ENCODE results near the gene TMC2.

Gene TMC2

DNA sequence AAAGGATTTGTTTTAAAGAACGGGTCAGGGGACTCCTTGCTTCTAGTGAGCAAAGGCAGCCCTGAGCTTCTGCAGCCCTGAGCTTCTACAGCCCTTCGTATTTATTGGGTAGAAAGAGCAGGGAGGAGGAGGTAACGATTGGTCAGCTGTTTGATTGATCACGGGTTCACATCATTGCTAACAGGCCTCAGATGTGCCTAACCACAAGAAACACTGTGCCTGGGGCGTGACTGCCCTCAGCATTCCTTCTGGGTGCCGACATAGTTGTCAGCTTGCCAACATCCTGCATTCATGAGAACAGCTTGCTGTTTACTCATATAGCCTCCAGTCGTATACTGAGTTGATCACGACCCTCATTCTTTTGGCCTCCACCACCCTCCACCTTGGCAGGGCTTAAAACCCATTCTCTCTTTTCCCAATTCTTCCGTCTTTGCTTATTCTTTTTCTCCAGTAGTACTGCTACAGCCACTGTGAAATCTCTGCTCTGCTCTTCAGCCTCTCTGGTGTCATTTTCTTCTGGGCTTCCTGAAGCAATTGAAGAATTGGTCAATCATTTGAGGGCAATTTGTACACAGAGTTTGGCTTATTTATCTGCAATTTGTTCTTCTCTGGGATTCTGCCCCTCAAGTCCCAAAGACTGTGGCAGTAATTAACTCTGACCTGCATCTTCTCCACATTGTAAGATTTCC, 90.6 kb downstream of the TMC2 start:
- no peak for DNase-seq

DNA sequence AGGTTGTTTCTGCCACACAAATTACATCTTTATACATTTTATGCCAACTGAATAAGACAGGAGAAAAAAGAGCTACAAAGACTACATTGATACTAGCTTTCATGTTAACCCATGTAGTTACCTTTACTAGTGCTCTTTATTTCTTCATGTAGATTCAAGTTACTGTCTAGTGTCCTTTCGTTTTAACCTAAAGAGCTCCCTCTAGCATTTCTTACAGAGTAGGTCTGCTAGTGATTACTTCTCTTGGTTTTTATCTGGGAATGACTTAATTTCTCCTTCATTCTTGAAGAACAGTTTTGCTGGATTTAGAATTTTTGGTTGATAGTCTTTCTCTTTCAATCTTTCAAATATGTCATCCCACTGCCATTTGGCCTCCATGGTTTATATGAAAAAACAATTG, 94.9 kb downstream of the TMC2 start:
- peak; percentile 63 for DNase-seq

DNA sequence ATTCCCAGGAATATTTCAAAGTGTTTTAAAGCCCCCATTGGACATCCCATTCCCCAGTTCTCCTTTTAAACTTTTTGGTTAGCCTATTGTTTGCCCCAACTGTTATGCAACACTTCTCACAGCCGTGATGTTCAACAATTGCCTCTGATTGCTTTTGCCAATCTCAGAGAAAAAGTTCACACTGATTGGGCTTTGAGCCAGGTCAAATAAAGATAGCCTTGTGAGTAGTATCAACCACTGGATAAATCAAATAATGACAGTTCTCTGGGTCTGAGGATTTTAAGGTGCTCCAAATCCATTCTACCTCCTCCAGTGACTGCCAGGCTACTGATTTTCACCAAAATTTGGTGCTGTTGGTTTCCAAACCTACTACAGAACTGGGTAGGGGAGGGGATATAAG, 97.0 kb downstream of the TMC2 start:
- DNase-seq, result no peak

DNA sequence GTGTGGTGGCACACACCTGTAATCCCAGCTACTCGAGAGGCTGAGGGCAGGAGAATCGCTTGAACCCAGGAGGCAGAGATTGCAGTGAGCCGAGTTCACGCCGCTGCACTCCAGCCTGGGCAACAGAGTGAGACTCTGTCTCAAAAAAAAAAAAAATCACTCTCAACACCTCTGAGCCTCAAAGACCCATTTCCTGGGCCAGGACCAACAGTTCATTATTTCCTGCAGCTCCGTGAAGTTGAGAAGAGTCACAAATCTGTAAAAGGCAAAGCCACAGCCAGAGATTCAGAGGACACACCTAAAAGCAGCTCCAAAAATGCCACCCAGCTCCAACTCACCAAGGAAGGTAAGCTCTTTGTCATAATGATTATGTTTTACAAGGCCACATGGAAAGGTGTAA, 100.9 kb downstream of the TMC2 start:
- DNase-seq, result no peak

DNA sequence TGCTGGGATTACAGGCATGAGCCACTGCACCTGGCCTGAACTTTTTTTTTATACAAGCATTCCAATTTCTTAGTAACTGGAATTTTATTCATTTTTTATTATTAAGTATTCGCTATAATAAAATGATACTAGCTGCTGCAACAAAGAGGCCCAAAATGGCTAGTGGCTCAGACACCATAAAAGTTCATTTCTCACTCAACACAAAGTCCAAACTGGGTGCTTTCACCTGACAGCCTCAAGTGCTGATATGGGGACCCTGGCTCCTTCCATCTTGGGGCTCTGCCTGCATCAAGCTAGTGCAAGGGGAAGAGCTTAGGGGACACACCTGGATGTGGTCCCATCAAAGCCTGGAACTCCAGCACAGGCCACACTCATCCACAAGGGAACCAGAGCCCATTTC, 103.9 kb downstream of the TMC2 start:
- no peak for DNase-seq

DNA sequence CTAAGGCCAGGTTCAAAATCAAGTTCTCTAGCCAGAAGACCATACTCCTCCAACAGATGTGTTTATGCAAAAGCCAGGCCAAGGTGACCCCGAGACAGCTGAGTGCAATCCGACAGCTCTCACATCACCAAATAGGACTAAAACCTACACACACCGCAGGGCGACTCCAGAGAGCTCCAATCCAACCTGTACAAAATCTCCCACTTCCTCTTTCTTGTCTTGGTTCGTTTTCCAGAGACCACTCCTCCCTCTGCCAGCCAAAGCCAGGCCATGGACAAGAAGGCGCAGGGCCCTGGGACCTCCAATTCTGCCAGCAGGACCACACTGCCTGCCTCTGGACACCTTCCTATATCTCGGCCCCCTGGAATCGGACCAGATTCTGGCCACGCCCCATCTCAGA, 104.5 kb downstream of the TMC2 start:
- DNase-seq, result no peak

DNA sequence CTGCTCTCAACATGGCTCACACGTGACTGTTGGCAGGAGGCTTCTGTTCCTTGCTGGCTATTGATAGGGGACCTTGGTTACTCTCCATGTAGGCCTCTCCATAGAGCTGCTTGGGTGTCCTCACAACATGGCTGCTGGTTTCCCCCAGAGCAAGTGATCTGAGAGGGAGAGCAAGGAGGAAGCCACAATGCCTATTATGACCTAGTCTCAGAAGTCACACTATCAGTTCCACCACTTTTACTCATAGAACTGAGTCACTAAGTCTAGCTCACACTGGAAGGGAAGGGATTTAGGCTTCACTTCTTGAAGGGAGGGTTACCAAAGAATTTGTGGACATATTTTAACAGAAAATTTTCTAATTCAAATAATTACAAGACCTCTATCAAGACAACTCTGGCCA, 107.3 kb downstream of the TMC2 start:
- DNase-seq, result no peak

DNA sequence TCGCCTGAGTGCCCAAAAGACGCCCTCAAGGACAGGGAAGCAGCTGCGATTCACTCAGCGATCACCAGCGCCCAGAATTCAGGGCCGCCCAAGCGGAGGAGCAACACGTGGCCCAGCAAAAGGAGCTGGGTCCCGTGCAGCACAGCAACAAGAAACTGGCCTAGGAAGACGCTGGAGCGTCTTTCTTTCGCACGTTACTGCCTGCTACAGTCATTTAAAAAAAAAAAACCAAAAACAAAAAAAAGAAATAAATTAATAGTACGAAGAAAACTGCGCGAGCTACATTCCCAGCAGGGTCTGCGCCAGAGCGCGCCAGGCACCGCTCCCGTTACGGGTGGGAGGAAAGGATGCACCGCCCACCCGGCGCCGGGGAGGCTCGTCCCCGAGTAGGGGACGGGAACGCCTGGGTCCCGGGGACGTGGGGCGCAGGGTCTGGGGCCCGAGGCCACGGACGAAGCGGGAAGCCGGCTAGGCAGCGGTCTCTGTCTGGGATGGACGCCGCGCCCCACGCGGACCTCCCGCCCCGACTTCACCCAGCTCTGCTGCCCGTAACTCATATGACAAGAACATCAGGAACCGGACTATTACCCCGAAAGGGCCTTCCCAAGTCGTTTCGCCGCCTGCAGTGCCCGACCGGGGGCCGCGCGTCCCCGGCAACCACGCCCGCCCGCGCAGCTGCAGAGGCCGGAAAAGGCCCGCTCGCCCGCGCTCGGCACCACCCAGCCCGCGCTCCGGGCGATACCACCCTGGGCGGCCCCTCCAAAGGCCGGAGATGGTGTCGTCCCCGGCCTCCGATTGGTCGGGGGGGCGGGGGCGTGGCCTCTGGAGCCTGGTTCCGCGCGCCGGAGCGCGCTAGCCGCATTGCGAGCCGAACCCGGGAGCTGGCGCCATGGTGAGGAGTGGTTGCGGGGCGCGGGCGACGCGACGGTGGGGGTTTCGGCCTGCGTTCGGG, 115.7 kb downstream of the TMC2 start, which contains the start of gene NOP56:
Gene NOP56, plus strand, starts transcription at position 861 of the 952 bp plus-strand sequence. Its CDS starts 29 bp downstream, at position 890.
- peak; percentile 92 for DNase-seq

DNA sequence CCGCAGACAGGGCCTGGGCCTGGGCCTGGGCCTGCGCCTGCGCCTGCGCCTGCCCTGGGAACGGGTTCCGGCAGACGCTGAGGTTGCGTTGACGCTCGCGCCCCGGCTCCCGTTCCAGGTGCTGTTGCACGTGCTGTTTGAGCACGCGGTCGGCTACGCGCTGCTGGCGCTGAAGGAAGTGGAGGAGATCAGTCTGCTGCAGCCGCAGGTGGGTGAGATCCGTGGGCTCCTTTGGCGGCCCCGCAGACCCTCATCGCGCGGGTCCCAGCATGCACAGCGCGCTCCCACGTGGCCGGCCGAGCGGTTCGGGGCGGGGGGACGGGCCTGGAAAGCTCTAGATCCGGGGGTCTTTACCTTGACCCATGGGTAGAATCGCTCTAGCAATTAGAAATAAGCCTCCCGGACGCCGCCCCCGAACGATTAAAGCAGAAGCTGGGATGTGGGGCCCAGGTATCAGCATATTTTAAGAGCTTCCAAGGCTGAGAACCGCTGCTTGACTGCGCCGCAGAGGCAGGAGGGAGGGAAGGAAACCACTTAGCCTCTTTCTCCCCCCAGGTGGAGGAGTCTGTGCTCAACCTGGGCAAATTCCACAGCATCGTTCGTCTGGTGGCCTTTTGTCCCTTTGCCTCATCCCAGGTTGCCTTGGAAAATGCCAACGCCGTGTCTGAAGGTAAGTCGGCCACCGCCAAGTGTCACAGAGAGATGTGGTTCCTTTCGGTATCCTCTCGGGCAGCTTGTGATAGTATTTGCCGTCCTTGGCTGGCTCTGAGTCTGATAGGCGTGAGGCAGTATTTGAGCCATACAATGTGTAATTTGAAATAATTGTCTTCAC, 116.6 kb downstream of the TMC2 start:
- peak; percentile 52 for DNase-seq

DNA sequence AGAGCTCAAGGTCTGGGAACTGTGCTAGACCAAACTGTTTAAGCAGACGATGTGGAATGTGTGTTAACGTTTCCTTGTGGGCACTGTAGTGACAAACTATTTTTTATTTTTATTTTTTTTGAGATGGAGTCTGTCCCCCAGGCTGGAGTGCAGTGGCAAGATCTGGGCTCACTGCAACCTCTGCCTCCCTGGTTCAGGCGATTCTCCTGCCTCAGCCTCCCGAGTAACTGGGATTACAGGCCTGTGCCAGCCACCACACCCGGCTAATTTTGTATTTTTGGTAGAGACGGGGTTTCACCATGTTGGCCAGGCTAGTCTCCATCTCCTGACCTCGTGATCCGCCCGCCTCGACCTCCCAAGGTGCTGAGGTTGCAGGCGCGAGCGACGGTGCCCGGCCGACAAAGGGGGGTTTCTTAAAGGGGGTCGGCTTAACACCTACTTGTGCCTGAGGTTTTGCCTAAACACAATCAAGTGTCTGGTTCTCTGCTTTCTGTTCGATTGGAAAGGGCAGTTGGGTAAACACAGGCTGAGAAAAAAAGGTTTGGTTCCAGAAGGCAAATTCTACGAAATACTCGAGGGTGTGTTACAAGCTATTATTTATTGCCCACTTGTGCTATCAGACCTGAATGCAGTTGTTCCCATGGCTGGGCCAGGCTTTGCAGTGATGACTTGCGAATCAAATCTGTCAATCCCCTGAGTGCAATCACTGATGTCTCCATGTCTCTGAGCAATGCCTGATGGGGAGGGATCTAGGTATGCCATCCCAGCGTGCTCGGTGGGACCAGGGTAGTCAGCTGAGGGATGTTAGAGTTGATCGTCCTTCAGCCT, 117.4 kb downstream of the TMC2 start:
- no peak for DNase-seq

DNA sequence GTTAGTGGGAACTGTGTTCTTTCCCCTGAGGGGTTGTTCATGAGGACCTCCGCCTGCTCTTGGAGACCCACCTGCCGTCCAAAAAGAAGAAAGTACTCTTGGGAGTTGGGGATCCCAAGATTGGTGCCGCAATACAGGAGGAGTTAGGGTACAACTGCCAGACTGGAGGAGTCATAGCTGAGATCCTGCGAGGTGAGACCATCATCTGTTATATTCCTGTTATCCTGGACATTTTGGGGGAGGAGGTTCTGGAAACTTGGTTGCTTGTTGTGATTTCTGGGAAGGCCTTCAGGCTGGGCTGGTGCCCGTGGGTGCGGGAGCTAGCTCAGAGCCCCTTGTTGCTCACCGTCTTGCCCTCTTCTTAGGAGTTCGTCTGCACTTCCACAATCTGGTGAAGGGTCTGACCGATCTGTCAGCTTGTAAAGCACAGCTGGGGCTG, 118.0 kb downstream of the TMC2 start:
- no peak for DNase-seq

DNA sequence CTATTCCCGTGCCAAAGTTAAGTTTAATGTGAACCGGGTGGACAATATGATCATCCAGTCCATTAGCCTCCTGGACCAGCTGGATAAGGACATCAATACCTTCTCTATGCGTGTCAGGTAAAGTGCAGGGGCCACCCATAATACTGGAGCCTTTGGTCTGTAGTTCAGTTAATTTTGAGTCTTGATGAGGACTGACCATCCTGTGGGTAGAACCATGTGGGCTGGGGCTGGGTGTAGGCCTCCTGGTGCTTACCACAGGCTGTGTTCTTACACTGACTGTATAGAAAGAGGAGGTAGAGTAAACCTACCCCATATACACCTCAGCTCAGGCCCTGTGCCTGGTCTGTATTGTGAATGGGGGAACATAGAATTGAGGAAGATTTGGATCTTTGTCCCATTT, 118.5 kb downstream of the TMC2 start:
- no peak for DNase-seq

DNA sequence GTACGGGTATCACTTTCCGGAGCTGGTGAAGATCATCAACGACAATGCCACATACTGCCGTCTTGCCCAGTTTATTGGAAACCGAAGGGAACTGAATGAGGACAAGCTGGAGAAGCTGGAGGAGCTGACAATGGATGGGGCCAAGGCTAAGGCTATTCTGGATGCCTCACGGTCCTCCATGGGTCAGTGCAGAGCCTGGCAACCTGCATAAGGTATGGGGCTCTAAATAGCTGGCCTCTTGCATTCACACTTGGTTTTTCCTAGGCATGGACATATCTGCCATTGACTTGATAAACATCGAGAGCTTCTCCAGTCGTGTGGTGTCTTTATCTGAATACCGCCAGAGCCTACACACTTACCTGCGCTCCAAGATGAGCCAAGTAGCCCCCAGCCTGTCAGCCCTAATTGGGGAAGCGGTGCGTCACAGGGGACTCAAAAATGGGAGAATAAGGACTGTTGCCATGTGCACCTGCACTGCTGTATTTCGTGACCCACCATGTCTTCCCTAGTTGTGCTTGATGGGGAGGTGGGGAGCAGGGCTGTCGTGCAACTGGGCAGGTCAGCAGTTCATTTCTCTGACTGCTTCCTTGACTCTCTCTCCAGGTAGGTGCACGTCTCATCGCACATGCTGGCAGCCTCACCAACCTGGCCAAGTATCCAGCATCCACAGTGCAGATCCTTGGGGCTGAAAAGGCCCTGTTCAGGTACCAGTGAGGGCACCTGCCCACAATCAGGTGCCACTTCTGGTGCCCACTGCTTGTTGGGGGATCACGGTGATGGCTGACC, 119.2 kb downstream of the TMC2 start:
- DNase-seq, result no peak

DNA sequence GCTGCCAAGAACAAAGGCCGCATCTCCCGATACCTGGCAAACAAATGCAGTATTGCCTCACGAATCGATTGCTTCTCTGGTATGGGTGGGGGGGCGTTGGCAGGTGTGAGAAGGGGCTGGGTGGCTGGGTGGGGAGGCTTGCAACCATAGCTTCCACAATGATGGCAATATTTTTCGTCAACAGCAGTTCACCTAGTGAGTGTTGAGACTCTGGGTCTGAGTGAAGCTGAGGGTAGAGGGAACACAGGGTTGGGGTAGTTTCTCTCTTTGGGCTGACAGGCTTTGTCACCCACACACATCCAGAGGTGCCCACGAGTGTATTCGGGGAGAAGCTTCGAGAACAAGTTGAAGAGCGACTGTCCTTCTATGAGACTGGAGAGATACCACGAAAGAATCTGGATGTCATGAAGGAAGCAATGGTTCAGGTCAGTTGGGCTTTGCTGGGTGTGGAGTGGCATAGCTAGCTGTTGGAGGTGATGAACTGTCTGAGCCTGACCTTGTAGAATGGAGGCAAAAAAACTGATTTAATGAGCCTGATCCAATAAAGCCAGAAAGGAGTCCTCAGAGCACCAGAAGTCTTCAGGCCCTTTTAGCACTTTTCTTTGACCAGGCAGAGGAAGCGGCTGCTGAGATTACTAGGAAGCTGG, 120.2 kb downstream of the TMC2 start:
- no peak for DNase-seq

DNA sequence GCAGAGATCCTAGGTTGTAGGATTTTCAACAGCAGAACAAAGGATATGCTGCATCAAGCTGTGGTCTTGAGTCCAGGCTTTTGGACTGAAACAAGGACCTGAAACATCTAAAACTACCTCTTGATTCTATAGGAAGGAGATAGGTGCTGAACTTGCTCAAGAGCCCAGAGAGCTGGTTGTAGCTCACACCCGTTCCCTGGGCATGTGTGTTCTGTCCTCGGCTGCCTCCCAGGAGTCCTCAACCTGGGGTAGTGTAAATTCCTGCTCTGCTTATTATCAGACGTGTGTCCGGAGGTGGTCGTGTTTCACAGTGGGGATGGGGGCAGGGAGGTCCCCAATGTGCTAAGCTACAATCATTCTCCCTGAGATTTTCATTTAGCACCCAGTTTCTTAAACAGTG, 120.9 kb downstream of the TMC2 start:
- no peak for DNase-seq

DNA sequence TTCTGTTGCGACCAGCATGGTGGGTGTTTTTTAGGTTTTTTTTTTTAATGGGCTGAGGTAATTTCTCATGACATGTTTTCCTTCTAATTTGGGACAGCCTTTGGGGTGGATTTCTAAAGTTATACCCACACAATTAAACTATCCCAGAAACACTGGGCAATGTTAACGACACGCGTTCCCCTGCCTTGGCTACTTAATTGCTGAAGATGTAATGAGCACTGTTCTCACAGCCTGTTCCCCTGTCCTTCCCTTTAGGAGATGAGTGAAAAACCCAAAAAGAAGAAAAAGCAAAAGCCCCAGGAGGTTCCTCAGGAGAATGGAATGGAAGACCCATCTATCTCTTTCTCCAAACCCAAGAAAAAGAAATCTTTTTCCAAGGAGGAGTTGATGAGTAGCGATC, 121.3 kb downstream of the TMC2 start:
- DNase-seq, result no peak

DNA sequence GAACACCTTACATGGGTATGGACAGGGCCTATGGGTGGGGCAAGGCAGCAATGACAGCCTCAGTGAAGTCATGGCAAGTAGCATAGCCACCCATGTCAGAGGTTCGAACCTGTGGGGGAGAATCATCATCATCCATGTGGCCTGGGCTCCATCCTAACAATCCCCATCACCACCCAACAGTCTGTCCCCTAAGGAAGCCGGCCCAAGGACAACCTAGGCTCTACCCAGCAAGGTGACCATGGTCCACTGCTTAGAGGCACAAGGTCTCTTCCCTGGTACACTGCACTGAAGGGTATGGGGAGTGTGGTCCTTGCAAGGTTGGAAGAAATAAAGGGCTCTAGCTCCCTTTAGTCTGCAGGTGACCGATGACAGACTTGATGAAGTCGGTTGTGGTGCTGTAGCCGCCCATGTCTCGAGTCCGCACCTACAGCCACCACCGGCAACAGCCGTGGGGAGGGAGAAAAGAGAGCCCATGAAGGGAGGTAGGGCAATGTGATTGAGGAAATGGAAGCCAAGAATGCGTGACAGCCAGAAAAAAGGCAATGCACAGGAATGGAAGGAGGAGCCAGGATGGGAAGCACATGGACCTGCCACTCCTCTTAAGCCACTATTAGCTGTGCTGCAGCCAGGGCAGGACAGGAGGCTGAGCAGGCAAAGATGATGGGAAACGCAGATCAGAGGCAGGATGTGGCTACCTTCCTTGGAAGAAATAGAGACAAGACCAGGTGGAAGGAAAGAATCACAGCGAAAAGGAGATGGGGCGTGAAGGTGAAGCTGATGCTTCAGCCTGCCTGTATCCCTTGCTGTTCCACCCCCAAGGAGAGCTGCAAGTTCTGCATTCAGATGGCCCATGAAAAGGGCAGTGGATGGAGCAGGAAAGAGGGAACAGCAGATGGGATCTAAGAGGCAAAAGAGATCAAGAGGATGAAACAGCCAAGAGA, 122.3 kb downstream of the TMC2 start:
- peak; percentile 39 for DNase-seq

DNA sequence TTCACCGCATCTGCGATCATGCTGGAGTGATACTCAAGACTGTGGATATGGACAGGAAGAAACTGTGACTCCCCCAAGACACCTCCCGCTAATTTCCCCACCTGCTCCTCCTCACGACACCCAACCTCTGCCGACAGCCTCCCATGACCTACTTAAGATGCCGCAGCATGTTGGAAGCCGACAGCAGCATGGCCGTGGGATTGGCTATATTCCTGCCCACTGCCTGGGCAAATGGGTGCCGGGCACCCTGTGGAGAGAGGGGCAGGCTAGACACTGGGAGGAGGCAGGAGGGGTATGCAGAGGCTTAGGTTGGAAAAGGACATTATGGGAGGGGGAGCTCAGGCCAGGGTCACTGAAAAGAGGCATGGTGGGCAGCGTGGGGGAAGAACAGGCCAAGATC, 123.2 kb downstream of the TMC2 start:
- no peak for DNase-seq

DNA sequence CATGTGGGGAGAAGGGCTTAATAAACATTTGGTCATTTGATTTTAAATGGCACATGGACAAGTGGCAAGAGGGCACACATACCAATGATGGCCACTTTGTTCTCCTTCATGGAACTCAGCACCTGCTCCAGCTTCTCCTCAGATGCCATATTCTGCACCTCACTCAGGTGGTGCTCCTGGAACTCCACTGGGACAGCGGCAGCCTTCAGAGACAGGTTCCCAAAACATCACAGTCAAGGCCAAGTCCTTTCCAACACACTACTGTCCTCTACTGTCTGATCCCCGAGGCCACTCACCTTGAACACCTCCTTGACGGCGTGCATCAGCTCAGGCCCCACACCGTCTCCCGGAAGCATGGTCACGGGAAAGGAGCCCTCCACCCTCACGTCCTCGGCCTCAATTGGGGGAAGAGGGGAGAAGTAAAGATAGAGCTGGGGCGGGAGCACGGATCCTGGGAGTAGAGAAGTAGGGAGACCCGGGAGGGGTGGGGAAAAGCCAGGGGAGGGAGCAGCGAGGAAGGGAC, 127.1 kb downstream of the TMC2 start:
- DNase-seq, result no peak
